GM12875 (cell line): Measurements from ENCODE around the gene SLC39A7.

Experiments
- H3K4me3 ChIP-seq: one replicate; pipeline ENCODE4 v1.5.1; 2011; ENCODE audit warnings: low read depth, low read length, control low read depth
- CTCF ChIP-seq: IDR thresholded peaks from 2 replicates; pipeline ENCODE4 v1.5.1; 2011; ENCODE audit warnings: low read depth, mild to moderate bottlenecking, control low read depth, inconsistent platforms, low read length, moderate library complexity, borderline replicate concordance; ENCODE audit not compliant: insufficient read depth

Gene SLC39A7

GRCh38 chr6:33191383-33192104, 9.1 kb upstream of the SLC39A7 start:
- no peak for TF ChIP-seq CTCF
- H3K4me3 ChIP-seq: no peak overlapping the region

GRCh38 chr6:33192105-33192646, 8.5 kb upstream of the SLC39A7 start, which contains the start of gene COL11A2:
Gene COL11A2, minus strand, starts transcription at chr6:33192467. Its CDS starts 227 bp downstream, at chr6:33192240.
- H3K4me3 ChIP-seq: no peak within 1 kb of the TSS
- no peak for TF ChIP-seq CTCF

GRCh38 chr6:33192671-33193602, 7.7 kb upstream of the SLC39A7 start:
- no peak overlapping the region for H3K4me3 ChIP-seq
- TF ChIP-seq CTCF: no peak

GRCh38 chr6:33193619-33194018, 7.0 kb upstream of the SLC39A7 start:
- no peak overlapping the region for H3K4me3 ChIP-seq
- no peak for TF ChIP-seq CTCF

GRCh38 chr6:33194431-33194979, 6.2 kb upstream of the SLC39A7 start:
- no peak for TF ChIP-seq CTCF

GRCh38 chr6:33195304-33196165, 5.1 kb upstream of the SLC39A7 start:
- H3K4me3 ChIP-seq: no peak overlapping the region
- no peak for TF ChIP-seq CTCF

More at GRCh38 chr6:33194431-33194979, 6.2 kb upstream of the SLC39A7 start:
- no peak overlapping the region for H3K4me3 ChIP-seq
